ENCODE measurements around the gene SLC17A2. TPM values are rescaled to one million over a fixed set of nuclear protein-coding genes. Genes with fewer than 3 reads are reported as not detected.

The SLC17A2 gene
- total and polyA plus RNA-seq, 2 of the 4 experiments (the other 2 are of a cell fraction), result not detected

- no peak overlapping the region for H3K56ac ChIP-seq (ENCODE audit: extremely low read depth, insufficient read depth, low read length)
- 17% methylated on average over 1 of the region's 2 CpGs; no CpG with 5 or more reads in 1 of the 2 experiments for WGBS, 2 experiments (ENCODE audit: extremely low coverage in 2 of 2, insufficient read length in 1 of 2)
- no peak overlapping the region for H2AK9ac ChIP-seq (replicated peaks; ENCODE audit: low read depth, low read length, poor library complexity)
- no peaks in the 10 kb centered on the region for H3K9me3 ChIP-seq (ENCODE audit: control insufficient read depth, insufficient read depth, low read length)
- CTCF ChIA-PET, result no interaction called here
- H2AFZ ChIP-seq (replicated peaks; ENCODE audit: low read length, poor library complexity), result no peak overlapping the region
- no peak overlapping the region for H3K23ac ChIP-seq (ENCODE audit: low read depth, low read length)
- H3K4ac ChIP-seq (ENCODE audit: low read depth, low read length), result no peak overlapping the region
- in situ Hi-C loops (cut with MboI; ENCODE audit: low sequenced_read_pairs), result no loop called here
- POLR2A ChIA-PET (ENCODE audit: unreplicated experiment), result no interaction called here
- no peaks in the 10 kb centered on the region for H3K36me3 ChIP-seq (ENCODE audit: control insufficient read depth, insufficient read depth, low read length)
- H4K8ac ChIP-seq (ENCODE audit: low read depth in 2 of 2, low read length in 2 of 2), result no peak overlapping the region
- dilution Hi-C loops (cut with HindIII; ENCODE audit: low sequenced_read_pairs, unreplicated experiment), result no loop called here
- no peak for ATAC-seq (ENCODE audit: low read depth)
- BruUV-seq (replicated peaks), result no TSS peak
- H4K91ac ChIP-seq (ENCODE audit: insufficient read depth, low read depth, low read length), result no peak overlapping the region
- intact Hi-C loops (cut with micrococcal nuclease), result no loop called here
- no peak overlapping the region for H3K4me3 ChIP-seq (ENCODE audit: insufficient read depth, low read depth, low read length)
- no peak overlapping the region for H2AK5ac ChIP-seq (ENCODE audit: low read depth, low read length)
- no peak overlapping the region for H2BK5ac ChIP-seq (ENCODE audit: low read depth, low read length, poor library complexity, severe bottlenecking)
- H2BK120ac ChIP-seq (ENCODE audit: low read depth, low read length), result no peak overlapping the region
- H2BK15ac ChIP-seq (ENCODE audit: low read depth, low read length), result no peak overlapping the region
- H4K5ac ChIP-seq (ENCODE audit: low read depth, low read length), result no peak overlapping the region
- no peaks in the 10 kb centered on the region for H3K9me1 ChIP-seq (ENCODE audit: insufficient read depth, low read length)
- H2BK20ac ChIP-seq (ENCODE audit: low read depth, low read length), result no peak overlapping the region
- no peaks in the 10 kb centered on the region for H3K4me1 ChIP-seq (ENCODE audit: control insufficient read depth, insufficient read depth, low read length)
- no peak overlapping the region for H3K14ac ChIP-seq (replicated peaks; ENCODE audit: low read depth, low read length)
- no peak overlapping the region for H3K9ac ChIP-seq (ENCODE audit: low read depth, low read length)
- H3K27me3 ChIP-seq (ENCODE audit: control insufficient read depth, insufficient read depth, low read length), result no peaks in the 10 kb centered on the region
- no peaks in the 10 kb centered on the region for H3K79me1 ChIP-seq (ENCODE audit: low read depth in 1 of 2, low read length in 2 of 2)
- no peaks in the 10 kb centered on the region for H4K20me1 ChIP-seq (ENCODE audit: insufficient read depth, low read length)
- TF ChIP-seq BHLHE40 (IDR thresholded peaks at IDR 0.05; ENCODE audit: low read depth, low read length), result no peak
- no peak for TF ChIP-seq NFE2L2 (IDR thresholded peaks at IDR 0.05; ENCODE audit: low read depth, low read length)
- TF ChIP-seq FOS (IDR thresholded peaks at IDR 0.05; ENCODE audit: low read depth, low read length), result no peak
- no peak for TF ChIP-seq RAD21 (IDR thresholded peaks at IDR 0.05; ENCODE audit: low read length)
- no peak for TF ChIP-seq MAFK (IDR thresholded peaks at IDR 0.05; ENCODE audit: low read depth, low read length)
- TF ChIP-seq ELK1 (IDR thresholded peaks at IDR 0.05; ENCODE audit: borderline replicate concordance, low read depth, low read length), result no peak
- no peak for TF ChIP-seq POLR2A (IDR thresholded peaks at IDR 0.05; ENCODE audit: low read depth, low read length)
- H3K27ac ChIP-seq (ENCODE audit: insufficient read depth, low read length), result no peak overlapping the region
- peak; percentile 1 for DNase-seq
- H3K4me2 ChIP-seq (ENCODE audit: low read depth, low read length), result no peak overlapping the region
- no peak overlapping the region for H3K18ac ChIP-seq (ENCODE audit: low read depth, low read length)
Measured at GRCh38 chr6:25883991-25884390, 46.5 kb downstream of the SLC17A2 start.

Measured in IMR-90 (cell line).